Endothelial cell (in vitro differentiated cells): Measurements from ENCODE around the gene FANCC. TPM values are rescaled to one million over a fixed set of nuclear protein-coding genes. Genes with fewer than 3 reads are reported as not detected.

Source experiments
- DNase-seq: peaks from one replicate; pipeline ENCODE4 v3.0.0; 2021; ENCODE audit warnings: low spot score
- H3K27ac Mint-ChIP-seq: one replicate; pipeline ENCODE4 v1.8.0; 2021; ENCODE audit warnings: mixed read lengths, inconsistent platforms; ENCODE audit not compliant: unreplicated experiment
- H3K27me3 Mint-ChIP-seq: one replicate; pipeline ENCODE4 v1.8.0; 2021; ENCODE audit warnings: mild to moderate bottlenecking, moderate library complexity, mixed read lengths, inconsistent platforms; ENCODE audit not compliant: unreplicated experiment
- H3K36me3 Mint-ChIP-seq: one replicate; pipeline ENCODE4 v1.8.0; 2021; ENCODE audit warnings: mild to moderate bottlenecking, low read depth, mixed read lengths, inconsistent platforms; ENCODE audit not compliant: unreplicated experiment
- H3K4me1 Mint-ChIP-seq: one replicate; pipeline ENCODE4 v1.8.0; 2021; ENCODE audit warnings: mild to moderate bottlenecking, mixed read lengths, inconsistent platforms; ENCODE audit not compliant: unreplicated experiment
- H3K4me3 Mint-ChIP-seq: one replicate; pipeline ENCODE4 v1.8.0; 2021; ENCODE audit warnings: mild to moderate bottlenecking, mixed read lengths, inconsistent platforms; ENCODE audit not compliant: unreplicated experiment
- H3K9me3 Mint-ChIP-seq: one replicate; pipeline ENCODE4 v1.8.0; 2021; ENCODE audit warnings: mixed read lengths, inconsistent platforms; ENCODE audit not compliant: unreplicated experiment
- total RNA-seq: library from RNA; stranded (reverse); fragmentation: NEBNext Ultra II Directional; extraction: Animal tissue kit (Norgen Biotek cat#: 25700); gene quantifications from one replicate; pipeline ENCODE4 v1.2.1, GENCODE V29; 2021; ENCODE audit not compliant: unreplicated experiment
- TF ChIP-seq, protein P1 (sequence below): fragments of 200-600 bp; sonication (generic); IDR thresholded peaks from one replicate; pipeline ENCODE4 v1.5.0; 2021; ENCODE audit warnings: antibody characterized with exemption; ENCODE audit not compliant: unreplicated experiment

Gene FANCC
- total RNA-seq, 1 donor from 2014 or later: 16.7 TPM

DNA sequence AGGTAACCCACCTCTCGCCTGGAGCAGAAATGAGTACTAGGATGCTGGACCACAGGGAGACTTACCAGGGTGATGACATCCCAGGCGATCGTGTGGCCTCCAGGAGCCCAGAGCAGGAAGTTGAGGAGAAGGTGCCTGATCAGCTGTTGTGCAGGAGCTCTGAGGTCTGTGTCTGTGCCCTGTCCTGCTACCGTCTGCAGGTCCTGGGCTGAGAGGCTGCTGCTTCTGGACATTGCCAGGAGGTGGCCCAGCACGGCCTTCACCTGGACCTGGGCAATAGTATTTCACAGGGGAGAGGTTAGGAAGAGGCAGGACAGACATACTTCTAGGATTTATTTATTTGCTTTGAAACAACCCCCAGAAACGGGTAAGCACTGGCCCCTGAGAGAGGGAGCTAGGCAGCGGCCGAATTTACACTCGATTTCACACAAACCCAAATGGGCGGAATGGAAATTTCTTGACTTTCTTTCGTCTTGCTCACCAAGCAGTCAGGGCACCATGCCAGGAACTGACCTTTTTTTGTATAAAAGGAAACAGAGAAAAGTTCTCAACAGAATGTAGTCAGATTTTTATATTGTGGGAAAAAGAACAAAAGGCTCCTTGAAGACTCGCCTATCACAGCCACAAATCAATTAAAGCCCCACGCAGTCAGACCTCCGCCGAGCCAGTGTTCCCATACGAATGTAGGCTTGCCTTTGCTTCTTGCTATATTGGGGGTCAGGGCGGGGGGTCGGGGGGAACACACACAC, 210.3 kb downstream of the FANCC start:
- H3K36me3 Mint-ChIP-seq: peaks cover 8% of the 10 kb centered on the region
- DNase-seq: no peak
- H3K4me1 Mint-ChIP-seq: no peaks in the 10 kb centered on the region
- H3K9me3 Mint-ChIP-seq: no peaks in the 10 kb centered on the region
- TF ChIP-seq, protein P1, sequence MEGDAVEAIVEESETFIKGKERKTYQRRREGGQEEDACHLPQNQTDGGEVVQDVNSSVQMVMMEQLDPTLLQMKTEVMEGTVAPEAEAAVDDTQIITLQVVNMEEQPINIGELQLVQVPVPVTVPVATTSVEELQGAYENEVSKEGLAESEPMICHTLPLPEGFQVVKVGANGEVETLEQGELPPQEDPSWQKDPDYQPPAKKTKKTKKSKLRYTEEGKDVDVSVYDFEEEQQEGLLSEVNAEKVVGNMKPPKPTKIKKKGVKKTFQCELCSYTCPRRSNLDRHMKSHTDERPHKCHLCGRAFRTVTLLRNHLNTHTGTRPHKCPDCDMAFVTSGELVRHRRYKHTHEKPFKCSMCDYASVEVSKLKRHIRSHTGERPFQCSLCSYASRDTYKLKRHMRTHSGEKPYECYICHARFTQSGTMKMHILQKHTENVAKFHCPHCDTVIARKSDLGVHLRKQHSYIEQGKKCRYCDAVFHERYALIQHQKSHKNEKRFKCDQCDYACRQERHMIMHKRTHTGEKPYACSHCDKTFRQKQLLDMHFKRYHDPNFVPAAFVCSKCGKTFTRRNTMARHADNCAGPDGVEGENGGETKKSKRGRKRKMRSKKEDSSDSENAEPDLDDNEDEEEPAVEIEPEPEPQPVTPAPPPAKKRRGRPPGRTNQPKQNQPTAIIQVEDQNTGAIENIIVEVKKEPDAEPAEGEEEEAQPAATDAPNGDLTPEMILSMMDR: no peak
- H3K27ac Mint-ChIP-seq: no peak overlapping the region
- H3K4me3 Mint-ChIP-seq: no peak overlapping the region
- H3K27me3 Mint-ChIP-seq: no peaks in the 10 kb centered on the region

DNA sequence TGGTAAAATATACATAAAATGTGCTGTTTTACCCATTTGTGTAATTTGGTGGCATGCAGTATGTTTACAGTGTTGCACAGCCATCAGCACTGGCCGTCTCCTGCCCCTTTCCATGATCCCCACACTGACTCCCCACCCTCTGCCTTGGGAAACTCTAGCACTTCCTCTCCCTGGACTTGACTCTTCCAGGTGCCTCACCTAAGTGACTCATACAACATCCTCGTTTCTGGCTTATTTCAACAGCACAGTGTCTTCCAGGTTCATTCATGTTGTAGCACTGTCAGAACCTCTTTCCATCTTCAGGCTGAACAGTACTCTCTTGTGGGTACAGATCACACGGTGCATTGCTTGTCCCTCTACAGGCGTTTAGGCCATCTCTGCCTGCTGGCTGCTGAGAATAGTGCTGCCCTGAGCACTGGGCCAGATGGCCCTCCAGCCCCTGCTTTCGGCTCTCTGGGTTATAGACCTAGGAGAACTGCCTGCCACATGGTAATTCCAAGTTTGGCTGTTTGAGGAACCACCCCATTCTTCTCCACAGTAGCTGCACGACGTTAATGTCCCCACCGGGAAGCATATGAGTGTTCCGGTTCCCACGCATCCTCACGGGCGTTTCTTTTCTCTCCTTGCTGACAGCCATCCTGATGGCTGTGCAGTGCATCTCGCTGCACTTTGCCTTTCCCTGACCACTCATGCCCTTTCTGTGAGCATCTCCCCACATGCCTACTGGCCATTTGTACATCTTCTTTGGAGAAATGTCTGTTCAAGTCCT, 211.8 kb downstream of the FANCC start:
- Mint-ChIP-seq H3K9me3 (no peaks in the 10 kb centered on the region), H3K4me3 (no peak overlapping the region), H3K36me3 (peaks cover 4% of the 10 kb centered on the region), H3K27ac (peak overlapping the region; percentile 67), H3K4me1 (no peaks in the 10 kb centered on the region), H3K27me3 (no peaks in the 10 kb centered on the region)
- TF ChIP-seq, protein P1: no peak
- DNase-seq: no peak

DNA sequence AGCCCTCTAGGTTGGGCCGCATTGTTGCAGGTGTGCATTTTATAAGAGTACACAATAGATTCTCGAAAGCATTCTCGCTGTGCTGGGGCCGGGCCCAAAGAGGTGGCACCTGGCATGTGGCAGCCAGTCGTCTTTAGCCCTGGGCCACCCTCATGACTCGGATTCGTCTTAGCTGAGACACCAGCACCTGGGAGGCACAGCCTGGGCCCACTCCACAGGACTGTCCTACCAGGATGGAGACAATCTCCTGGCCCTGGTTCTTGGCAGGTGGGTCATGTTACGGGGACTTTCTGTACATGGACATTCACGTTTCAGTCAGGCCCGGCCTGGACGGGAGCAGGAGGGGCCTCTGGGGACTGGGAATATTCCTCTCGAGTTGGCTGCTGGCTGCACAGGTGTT, 212.5 kb downstream of the FANCC start:
- Mint-ChIP-seq H3K27ac (no peak overlapping the region), H3K4me1 (no peaks in the 10 kb centered on the region), H3K36me3 (peaks cover 4% of the 10 kb centered on the region), H3K27me3 (no peaks in the 10 kb centered on the region), H3K9me3 (no peaks in the 10 kb centered on the region), H3K4me3 (no peak overlapping the region)
- TF ChIP-seq, protein P1: no peak
- no peak for DNase-seq

DNA sequence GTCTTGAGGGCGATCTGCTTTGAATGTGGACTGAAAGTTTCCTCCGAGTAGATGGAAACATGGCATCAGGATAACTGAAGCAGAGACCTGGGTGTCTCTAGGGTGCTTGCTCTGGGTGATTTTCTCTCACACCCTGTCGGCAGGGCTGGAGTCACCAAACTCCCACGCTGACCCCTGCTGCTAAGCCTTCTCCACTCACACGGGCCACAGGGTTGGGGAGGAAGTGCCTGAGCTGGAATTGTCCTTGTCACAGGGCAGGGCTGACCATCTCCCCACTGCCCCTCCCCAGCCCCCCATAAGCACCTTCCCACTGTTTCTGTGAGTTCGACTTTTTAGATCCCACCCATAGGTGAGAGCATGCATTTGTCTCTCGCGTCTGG, 212.9 kb downstream of the FANCC start:
- H3K4me1 Mint-ChIP-seq: no peaks in the 10 kb centered on the region
- H3K27ac Mint-ChIP-seq: no peak overlapping the region
- H3K36me3 Mint-ChIP-seq: peaks cover 4% of the 10 kb centered on the region
- TF ChIP-seq, protein P1: no peak
- H3K4me3 Mint-ChIP-seq: no peak overlapping the region
- H3K27me3 Mint-ChIP-seq: no peaks in the 10 kb centered on the region
- no peaks in the 10 kb centered on the region for H3K9me3 Mint-ChIP-seq
- no peak for DNase-seq
